NCI-H345 treated with DMSO at 0.1 percent for 48 hours (cell line): Measurements from ENCODE around the gene SAPCD2.
A peak's percentile ranks its signal among the peaks of the same experiment; 100 is the strongest.
"Not testable (repeated sequence)": the region's sequence is repeated elsewhere in the genome, so short reads cannot be mapped to it uniquely, and the experiment has no call there.

ENCODE experiments used
- DNase-seq: peaks from one replicate; lab custom pipeline; 2025; ENCODE audit not compliant: unreplicated experiment; lab: John Stamatoyannopoulos, UW

The SAPCD2 gene

DNA sequence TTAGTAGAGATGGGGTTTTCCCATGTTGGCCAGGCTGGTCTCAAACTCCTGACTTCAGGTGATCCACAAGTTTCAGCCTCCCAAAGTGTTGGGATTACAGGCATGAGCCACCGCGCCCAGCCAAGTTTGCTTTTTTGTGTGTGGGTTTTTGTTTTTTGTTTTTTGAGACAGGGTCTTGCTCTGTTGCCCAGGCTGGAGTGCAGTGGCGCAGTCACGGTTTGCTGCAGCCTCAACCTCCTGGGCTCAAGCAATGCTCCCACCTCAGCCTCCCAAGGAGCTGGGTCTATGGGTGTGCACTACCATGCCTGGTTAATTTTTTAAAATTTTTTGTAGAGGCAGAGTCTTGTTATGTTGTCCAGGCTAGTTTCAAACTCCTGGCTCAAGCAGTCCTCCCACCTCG is 36.9 kb downstream of the SAPCD2 start:
- DNase-seq, result not testable (repeated sequence)

DNA sequence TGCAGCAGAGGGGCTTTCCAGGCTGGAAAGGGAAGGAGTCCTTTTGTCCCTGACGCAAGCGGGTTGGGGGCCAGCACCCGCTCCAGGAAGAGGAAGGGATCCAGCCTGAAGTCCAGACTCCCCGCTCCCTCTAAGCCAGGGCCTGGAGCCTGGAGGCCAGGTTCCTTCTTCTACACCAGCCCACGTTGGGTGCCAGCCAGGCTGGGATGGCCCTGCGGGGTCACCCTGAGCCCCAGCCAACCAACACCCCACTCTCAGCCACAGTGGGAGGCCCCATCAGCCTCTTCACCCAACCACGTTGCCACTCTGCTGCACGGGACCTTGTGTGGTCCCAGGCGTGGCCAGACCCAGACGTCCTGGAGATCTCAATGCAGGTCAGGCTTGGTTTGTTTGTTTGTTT is 37.5 kb downstream of the SAPCD2 start:
- DNase-seq, result no peak

DNA sequence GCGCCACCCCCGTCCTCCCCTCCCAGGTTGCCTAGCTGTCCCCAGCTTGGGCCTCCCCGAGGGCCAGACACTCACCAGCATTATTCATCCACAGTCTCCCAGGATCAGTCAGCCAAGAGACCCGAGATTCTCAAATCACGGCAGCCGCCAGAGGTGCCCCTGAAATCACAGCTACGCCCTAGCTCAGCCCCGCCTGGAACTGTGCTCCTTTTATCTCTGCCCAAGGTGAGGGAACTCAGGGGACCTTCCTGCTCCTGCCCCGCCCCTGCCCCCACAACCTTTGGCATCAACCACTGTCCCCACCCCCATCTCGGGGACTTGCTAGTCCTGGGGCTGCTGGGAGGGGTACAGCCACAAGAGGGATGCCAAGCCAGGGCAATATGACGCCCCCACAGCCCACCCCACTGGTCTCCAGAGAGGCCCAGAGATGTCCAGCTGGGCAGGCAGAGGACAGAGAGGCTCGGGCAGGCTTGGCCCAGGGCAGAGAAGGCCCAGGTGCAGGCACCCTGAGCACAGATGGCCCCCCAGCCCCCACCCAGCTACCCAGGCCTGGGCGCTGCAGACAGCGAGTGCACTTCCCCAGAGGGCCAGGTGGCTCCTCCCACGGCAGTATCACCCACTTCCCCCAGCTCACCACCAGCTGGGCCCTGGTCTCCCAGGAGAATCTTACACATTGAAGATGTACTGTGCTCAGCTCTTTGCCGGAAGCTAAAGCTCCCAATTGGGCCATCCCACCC is 38.3 kb downstream of the SAPCD2 start, which contains the start of gene FUT7:
Gene FUT7, minus strand, starts transcription at position 185 of the 737 bp plus-strand sequence. Its CDS starts 97 bp downstream, at position 88.
- DNase-seq, result no peak

DNA sequence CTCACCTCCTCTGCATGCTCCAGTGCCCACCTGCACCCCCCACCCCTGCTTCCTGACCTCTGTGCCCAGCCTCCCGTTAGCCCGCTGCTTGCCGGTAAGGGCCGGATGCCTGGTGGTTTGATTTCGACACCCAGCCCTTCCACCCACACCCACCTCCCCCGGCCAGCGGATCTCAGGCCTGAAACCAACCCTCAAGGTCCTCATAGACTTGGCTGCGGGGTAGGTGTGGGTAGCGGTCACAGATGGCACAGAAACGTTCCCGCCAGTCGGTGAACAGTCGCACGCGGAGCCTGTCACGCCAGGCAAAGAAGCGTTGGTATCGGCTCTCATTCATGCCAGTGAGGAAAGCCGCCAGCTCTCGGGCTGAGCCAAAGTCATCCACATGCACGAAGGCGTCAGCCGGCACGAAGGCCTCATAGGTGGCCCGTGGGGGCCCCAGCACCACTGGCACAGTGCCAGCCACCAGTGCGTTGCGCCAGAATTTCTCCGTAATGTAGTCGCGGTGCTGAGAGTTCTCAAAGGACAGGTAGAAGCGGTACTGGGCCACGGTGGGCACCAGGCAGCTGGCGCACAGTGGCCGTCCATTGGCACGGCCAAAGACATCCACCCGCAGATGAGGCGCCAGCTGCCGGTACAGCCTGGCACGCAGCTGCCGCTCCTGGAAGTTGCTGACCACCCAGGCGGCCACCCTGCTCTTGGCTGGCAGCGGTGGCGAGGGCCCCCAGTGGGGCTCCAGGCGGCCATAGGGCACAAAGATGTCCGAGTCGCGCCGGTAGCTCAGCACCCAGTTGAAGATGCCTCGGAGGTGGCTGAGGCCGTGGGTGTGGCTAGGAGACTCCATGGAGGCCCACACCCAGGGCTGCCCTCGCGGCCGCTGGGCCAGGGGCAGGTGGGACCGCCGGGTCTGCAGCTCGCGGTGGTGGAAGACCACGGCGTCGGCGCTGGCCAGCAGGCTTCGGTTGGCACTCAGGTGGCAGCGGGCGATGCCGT is 39.5 kb downstream of the SAPCD2 start:
- DNase-seq, result no peak

DNA sequence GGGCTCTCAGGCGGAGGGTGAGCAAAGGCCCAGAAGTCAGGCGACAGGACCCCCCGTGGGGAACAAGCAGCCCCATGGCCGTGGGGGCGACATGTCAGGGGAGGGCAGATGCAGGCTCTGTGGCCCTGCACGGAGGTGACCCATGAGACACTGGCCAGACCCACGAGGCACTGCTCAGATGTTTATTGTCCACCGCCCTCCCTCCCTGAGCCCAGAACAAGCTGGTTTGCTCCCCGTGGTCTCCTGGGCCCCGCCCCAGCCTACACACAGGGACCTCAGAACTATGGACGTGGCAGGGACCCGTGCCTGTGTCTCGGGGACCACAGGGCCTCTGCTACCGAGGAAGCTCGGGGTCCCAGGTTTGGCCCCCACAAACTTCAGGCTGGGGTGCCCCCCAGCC is 40.4 kb downstream of the SAPCD2 start:
- no peak for DNase-seq

DNA sequence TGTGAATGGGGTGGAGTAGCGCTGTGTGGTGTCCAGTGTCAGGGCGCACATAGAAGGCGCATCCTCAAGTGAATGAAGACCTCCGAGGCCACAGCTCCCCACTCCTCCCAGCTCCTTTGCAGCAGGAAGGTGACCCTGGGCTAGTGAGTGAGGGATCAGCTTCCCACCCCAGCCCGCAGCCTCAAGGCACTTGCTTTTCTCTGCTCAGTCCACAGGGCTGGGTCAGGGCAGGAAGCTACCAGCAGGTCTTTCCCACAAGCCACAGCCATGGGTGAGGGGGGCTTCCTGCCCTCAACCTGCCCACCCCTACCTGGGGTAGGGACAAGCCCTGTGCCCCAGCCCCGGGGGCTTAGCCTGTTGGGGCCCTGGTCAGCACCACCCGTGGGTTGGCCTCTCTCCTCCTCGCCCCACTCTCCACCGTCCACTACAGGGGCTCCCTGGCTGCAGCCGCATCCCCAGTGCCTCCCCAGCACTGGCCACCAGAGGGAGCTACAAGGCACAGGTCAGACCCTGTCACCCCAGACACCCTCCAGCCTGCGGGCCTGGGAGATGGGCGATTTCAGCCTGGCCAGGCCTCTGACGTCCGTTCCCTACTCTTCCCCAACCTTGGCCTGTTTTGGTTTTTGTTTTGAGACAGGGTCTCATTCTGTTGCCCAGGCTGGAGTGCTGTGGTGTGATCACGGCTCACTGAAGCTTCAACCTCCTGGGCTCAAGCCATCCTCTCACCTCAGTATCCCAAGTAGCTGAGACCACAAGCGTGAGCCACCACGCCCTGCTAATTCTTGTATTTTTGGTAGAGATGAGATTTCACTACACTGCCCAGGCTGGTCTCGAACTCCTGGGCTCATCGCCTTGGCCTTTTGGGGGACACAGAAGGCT is 41.1 kb downstream of the SAPCD2 start:
- peak; percentile 13 for DNase-seq

DNA sequence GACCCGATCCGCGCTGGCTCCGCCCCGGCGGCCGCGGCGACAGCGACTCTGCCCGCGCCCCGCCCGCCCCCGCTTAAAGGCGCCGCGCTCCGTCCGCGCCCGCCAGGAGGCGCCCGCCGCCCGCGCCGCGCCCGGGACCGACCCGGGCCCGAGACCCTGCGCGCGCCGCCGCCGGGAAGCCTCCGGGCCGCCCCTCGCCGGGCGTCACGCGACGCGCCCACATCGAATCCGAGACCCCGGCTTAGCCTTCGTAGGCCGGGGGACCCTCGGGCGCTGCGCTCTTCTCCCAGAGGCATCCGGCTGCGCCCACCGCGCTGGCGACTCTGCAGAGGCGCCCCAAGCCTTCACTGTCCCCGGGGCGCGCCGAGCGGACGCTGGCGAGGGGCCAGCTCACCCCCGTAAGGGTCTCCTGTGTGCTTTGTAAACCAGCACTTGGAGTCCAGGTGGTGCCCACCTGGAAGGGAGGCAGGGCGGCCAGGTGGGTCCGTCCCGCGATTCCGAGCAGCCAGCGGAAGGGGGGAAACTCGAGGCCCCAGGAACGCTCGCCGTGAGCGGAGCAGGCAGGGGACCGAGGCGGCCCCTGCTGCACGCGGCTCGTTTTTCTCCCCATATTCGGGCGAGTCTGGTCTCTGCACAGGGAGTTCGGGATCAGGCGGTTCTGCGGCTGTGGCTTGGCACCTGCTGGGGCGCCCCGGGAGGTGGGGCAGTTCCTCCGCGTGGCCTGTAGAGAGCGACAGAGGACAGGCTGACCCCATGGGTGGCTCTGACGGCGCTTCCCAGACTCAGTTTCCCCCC is 41.9 kb downstream of the SAPCD2 start:
- DNase-seq, result peak; percentile 38

DNA sequence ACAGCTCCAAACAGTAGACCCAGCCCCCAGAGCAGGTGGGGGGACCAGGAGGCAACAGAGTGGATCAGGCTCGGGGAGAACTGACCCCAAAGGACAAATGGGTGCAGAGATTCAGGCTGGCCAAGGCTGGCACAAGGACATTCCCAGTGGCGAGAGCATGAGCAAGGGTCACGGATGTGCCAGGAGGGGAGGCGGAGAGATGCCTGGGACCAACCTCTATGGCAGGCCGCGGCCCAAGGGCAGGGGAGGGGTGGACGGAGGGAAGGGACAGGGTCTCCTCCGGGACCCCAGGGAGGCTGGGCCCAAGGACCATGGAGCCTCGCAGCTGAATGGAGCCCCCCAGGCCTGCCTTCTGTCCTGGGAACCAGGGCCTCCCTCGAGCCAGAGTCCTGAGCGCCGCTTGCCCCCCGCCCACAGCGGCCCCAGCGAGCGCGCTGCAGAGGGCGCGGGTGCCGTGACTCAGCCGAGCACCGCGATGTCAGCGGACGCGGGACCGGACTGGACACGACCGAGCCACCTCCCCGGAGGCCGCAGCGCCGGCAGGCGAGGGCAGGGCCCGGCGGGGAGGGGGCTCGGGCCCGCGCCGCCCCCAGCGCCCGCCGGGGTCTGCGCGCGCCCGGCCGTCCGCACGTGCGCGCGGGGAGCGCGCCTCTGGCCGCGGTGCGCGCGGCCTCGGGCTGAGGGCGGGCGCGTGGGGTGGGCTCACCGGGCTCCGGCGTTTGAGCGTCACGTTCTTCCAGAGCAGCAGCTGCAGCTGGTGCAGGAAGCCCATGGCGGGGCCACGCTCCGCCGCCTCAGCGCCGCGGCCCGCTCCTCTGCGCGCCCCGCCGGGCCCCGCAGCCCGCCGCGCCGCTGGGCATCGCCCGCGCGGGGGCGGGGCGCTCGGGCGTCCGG is 42.7 kb downstream of the SAPCD2 start, which contains the start of gene ABCA2:
Gene ABCA2, minus strand, starts transcription at position 869 of the 894 bp plus-strand sequence. Its CDS starts 97 bp downstream, at position 772.
- DNase-seq, result no peak

DNA sequence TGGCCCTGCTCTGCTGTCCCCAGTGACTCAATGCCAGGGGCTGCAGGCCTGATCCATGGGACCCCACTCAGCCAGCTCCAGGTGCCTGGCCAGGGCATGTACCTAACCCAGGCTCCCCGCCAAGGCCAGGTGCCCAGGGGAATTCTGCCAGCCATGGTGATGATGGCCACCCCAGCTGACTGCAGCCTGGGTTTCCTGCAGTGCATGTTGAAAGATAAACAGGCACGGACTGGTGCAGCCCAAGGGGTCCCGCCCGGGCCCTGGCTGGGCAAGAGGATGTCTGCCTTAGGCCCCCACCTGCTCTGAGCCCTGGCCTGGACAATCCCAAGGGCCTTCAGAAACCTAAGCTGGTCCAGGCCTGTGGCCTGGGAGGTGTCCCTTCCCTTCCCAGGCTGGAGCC is 43.5 kb downstream of the SAPCD2 start:
- DNase-seq, result no peak

DNA sequence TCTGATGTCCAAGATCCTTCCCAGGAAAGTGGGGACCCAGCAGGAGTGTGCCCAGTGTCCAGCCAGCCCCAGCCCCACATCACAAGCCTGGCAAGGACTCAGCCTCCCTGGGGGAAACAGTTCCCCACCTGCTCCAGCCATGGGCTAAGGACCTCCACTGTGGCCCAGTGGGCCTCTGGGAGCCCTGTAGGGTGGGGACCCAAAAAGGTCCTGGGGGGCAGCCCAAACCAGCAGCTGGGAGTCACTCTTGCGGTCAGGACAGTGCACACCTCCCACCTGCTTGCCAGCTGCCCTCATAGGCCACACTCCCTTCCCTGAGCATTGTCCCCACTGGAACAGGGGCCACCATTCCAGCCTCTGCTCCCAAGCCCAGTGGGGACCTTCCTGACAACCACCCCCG is 44.0 kb downstream of the SAPCD2 start:
- no peak for DNase-seq

DNA sequence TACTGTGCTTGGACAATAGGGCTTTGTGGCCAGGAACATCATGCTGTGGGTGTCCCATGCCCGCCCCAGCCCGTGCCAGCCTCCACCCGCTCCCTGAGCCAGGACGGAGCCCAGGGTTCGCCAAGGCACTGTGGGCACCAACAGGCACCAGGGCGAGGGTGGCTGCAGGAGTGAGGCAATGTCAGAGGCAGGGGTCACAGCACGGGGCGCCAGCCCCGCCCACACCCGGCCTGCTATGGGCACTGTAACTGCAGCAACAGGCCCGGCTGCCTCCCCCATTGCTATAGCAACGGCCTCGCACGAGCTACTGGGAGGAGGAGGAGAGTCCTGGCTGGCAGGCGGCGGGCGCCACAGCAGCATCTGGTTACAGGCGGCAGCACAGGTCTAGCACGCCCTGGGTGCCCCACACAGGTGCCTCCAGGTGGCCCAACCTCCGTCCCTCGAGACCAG is 44.8 kb downstream of the SAPCD2 start:
- peak; percentile 85 for DNase-seq

DNA sequence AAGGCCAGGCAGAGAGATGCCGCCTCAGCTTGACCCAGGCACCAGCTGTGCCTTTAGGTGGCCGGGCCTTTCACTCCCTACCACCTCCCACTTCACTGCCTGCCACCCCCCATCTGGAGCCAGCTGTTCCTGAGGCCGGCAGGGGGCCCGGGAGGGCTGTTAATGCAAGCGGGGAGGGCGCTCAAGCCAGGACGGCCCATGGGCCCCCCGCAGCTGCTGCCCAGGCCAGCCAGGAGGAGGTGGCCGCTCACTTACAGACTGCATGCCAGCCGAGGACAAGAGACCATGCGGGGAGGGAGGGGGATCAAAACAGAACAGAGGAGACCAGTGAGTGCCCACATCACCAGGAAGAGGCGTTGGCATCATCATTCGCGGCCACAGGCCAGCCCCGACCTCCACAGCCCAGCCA is 46.8 kb downstream of the SAPCD2 start:
- no peak for DNase-seq

DNA sequence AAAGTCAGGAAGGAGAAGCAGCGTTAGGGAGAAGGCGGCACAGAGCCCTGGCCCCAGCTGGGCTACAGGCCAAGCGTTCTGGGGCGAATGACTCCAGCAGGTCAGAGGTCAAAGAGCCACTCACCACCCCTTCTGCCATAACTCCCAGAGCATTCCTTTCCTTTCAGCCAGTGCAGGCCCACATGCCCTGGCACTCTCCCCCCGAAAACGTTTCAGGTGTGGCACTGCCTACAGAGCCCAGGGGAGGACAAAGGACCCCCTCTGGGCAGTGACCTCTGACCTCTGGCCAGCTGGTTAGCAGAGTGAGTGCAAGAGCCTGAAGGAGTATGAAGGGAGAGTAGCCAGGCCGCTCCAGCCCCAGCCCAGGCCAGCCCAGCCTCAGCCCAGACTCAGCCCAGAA is 47.2 kb downstream of the SAPCD2 start:
- no peak for DNase-seq

DNA sequence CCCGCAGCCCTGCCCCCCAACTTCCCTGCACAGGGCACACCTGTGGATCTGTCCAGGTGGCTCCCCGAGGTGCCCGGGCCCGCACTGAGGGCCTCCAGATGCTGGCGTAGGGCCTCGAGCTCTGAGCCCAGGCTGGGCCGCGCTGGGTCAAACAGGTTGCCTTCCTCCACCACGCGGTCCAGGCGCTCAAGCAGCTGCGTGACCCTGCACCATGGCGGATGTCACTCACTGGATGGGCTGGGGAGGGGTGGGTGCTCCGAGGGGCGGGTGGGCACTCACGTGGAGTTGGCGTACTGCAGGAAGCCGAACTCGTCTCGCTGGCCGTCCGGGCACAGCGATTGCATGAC is 47.7 kb downstream of the SAPCD2 start:
- no peak for DNase-seq

DNA sequence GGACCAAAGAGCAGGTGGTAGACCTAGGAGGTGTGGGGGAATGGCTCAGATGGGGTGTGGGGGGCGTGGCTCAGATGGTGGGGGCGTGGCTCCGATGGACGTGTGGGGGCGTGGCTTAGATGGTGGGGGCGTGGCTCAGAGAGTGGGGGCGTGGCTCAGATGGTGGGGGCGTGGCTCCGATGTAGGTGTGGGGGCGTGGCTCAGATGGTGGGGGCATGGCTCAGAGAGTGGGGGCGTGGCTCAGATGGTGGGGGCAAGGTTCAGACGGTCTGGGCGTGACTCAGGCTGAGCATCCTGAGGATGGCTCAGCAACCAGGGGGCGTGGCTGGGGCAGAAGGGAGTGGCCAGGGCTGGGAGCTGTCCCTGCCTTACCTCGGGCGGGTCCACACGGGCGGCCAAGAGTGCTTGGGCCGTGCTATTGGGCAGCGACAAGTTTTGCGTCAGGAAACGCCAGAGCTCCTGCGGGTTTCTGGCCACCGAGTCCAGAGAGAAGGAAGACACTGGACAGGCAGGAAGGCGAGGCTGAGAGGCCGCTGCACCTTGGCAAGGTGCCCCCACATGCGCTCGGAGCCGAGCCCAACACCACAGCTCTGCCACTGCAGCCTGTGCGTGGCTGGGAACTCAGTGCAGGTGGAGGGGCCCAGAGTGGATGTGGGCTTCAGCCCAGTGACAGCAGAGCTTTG is 48.2 kb downstream of the SAPCD2 start:
- no peak for DNase-seq

DNA sequence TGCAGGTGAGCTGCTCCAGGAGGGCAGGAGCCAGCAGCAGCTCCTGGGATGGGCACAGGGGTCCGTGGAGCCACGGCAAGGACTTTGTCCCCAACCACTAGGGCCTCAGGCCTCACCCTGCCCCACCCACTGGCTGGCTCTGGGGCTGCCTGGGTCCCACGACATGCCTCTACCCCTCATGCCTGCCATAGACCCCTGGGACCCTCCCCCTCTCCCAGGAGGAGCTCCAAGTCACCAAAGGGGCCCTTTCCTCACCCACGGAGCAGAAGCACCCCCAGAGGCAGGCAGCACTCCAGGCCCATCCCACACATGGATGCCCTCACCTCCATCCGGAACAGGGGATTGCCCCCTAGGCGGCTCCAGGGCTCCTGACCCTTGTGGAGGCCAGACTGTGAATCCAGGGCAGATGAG is 48.8 kb downstream of the SAPCD2 start:
- DNase-seq, result no peak

DNA sequence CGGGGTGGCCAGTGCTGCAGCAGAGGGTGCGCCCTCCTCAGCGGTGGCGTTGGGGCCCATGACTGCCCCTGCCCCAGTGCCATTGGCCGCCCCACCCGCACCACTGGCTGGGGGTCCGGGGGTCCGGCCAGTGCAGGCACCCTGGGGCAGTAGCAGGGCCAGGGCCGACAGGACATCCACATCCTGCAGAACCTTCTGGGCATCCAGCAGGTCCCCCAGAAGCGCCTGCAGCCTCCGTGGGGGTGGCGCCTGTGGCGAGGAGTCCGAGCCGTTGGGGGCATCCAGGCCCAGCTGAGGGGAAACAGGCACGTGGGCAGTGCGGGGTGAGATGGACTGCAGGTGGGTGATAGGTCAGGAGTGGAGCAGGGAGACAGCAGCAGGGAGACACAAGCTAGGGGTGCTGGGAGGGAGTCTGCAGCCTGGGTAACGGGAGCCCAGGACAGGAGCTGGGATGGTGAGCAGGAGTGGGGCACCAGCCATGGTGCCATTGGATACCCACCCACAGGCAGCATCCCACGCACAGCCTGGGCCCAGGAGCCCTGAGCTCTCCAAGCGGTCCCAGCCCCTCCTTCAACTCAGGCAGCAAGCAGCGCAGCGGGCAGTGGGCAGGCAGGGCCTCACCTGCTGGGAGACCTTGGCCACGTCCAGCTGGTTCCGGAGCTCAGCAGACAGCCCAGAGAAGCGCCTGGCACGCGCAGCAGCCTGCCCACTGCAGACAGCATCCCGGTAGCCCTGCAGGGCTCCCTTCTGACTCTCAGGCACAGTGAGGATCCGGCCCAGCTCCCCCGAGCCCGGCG is 49.4 kb downstream of the SAPCD2 start:
- no peak for DNase-seq
